Activated CD8-positive, alpha-beta memory T cell treated with anti-CD3 and anti-CD28 coated beads, Interleukin-2, amount 50 U/mL, for 1 hour (primary cell): ENCODE results near the gene VIL1.

ENCODE experiments used
- DNase-seq: peaks from one replicate; pipeline ENCODE4 v3.0.0-alpha.2; 2020; ENCODE audit errors: extremely low read depth

VIL1 gene

GRCh38 chr2:218418717-218419458 is at the start of gene VIL1:
TSS of gene VIL1 (plus strand) at chr2:218419123. CDS start at chr2:218423779, 4,656 bp downstream.
- no peak for DNase-seq

- DNase-seq = no peak
These were observed 49.6 kb upstream of the VIL1 start for GRCh38 chr2:218369330-218369729.

DNA sequence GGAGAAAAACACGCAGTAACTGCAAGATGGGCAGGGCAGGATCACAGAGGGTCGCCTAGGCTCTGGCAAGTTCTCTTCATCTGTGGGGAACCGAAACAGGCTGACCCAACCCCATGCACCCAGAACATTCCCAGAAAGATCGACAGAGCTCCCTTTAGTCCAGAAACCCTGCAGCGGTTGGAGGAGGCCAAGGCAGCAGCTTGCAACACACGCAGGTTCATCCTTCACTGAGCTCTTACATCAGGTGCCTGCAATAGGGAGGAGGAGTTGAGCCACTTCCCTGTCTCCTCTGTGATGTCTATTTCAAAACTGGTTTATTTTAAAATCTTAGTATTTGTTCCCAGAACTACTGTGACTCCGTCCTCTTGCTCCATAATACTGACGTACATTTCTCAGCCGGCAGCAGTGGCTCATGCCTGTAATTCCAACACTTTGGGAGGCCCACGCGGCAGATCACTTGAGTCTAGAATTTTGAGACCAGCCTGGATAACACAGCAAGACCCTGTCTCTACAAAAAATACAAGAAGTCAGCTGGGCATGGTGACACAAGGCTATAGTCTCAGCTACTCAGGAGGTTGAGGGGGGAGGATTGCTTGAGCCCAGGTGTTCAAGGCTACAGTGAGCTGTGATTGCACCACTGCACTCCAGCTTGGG is 48.4 kb upstream of the VIL1 start:
- no peak for DNase-seq

DNA sequence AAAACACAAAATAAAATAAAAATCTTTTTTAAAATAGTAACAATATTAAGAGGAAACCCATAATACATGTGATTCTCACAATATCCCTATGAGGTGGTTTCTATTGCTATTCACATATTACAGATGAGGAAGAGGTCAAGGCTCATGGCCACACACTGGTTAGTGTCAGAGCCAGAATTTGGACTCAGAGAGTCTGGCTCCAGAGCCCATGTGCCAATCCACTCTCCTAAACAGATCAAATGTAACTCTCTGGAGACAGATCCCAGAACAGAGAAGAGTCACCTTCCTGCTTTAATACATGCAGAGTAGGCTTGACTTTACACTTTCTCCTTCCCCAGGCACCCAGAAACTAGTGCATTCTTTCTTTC is 47.0 kb upstream of the VIL1 start:
- DNase-seq = no peak

- DNase-seq = no peak
These were observed 44.1 kb upstream of the VIL1 start for GRCh38 chr2:218374795-218375194.

DNA sequence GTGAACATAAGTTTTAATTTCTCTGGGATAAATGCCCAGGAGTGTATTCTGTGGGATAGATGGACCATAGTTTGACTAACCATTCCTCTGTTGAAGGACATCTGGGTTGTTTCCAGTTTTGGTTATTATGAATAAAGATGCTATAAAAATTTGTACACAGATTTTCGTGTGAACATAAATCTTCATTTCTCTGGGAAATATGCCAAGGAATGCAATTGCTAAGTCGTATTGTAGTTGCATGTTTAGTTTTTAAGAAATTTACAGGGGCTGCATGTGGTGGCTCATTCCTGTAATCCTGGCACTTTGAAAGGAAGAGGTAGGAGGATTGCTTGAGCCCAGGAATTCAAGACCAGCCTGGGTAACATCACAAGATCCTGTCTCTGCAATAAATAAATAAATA is 43.7 kb upstream of the VIL1 start:
- DNase-seq = no peak

DNA sequence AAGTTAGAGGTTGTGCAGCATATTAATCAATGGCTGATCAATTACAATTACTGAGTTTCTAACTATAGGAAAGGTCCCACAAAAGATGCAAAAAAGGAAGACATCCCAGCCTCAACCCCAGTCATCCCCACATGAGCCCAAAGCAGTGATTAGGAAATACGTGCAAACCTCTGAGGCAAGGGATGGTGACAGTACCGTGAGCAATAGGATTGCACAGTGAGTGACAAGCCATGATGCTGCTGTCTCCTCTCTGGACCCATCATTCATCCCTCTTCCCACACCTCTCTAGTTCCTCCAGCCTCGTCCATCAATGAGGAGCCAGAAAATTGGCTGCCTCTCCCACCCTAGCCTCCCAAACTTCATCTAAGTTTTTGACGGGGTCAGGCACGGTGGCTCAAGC is 40.9 kb upstream of the VIL1 start:
- no peak for DNase-seq

DNA sequence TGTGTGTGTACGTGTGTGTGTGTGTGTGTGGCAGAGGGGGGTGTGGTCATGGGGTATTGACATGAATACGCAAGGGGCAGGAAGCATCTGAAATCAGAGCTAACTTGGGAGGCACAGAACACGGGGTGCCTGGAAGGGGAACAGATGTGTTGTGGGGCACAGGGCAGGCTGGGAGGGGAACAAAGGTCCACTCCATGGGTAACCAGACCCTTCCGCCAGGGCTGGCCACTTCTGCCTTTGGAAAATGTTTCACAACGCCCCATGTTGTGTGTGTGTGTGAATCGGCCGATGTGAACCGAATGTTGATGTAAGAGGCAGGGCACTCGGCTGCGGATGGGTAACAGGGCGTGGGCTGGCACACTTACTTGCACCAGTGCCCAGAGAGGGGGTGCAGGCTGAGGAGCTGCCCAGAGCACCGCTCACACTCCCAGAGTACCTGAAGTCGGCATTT is 37.0 kb upstream of the VIL1 start, which contains the start of gene SLC11A1:
Gene SLC11A1 (plus strand): TSS at position 358 of the 451 bp plus-strand sequence. CDS start 96 bp downstream, outside the sequence.
- no peak for DNase-seq

DNA sequence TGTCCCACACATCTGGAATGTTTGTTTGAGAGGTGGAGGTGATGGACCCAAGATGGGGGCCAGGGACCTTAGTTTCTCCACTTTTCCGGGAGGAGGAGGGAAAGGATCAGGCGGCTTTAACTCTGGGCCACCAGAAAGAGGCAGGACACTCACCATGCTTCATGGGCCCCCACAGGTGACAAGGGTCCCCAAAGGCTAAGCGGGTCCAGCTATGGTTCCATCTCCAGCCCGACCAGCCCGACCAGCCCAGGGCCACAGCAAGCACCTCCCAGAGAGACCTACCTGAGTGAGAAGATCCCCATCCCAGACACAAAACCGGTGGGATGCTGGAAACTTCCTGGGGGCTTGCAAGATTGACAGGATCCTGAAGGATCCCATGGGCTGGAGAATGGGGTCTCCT is 36.1 kb upstream of the VIL1 start:
- no peak for DNase-seq

DNA sequence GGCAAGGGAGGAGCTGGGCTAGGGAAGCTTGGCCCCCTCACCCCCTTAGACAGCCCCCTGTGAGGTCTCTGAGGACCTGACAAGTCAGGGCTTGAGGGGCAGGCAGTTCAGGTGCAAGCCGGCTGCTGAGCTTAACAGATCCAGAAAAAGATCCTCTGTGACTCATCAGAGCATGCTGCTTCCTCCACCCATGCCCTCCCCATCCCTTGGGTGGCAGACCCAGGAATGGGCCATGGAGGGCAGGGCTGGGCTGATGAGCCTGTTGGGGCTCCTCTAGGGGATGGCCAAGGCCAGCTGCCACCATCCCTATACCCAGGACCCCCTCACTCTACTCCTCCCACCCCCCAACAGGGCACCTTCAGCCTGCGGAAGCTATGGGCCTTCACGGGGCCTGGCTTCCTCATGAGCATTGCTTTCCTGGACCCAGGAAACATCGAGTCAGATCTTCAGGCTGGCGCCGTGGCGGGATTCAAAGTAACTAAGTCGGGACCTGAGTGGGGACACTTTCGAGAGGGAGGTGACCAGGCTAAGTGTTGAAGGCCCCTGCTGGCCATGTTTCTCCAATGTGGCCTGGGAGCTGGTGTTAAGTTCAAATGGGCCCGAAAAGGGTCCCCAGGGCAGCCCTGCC is 34.9 kb upstream of the VIL1 start:
- no peak for DNase-seq

DNA sequence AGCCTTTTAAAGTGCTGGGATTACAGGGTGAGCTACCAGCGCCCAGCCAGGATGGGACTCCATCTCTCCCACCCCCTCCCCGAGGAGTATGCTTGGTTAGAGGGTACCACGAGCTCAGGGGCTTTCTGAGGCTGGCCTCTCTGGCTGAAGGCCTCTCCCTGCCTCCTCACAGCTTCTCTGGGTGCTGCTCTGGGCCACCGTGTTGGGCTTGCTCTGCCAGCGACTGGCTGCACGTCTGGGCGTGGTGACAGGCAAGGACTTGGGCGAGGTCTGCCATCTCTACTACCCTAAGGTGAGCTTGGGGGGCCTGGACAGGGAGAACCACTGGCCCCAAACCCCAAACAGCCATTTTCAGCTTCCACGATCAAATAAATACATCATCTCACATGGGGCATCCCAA is 33.9 kb upstream of the VIL1 start:
- no peak for DNase-seq

DNA sequence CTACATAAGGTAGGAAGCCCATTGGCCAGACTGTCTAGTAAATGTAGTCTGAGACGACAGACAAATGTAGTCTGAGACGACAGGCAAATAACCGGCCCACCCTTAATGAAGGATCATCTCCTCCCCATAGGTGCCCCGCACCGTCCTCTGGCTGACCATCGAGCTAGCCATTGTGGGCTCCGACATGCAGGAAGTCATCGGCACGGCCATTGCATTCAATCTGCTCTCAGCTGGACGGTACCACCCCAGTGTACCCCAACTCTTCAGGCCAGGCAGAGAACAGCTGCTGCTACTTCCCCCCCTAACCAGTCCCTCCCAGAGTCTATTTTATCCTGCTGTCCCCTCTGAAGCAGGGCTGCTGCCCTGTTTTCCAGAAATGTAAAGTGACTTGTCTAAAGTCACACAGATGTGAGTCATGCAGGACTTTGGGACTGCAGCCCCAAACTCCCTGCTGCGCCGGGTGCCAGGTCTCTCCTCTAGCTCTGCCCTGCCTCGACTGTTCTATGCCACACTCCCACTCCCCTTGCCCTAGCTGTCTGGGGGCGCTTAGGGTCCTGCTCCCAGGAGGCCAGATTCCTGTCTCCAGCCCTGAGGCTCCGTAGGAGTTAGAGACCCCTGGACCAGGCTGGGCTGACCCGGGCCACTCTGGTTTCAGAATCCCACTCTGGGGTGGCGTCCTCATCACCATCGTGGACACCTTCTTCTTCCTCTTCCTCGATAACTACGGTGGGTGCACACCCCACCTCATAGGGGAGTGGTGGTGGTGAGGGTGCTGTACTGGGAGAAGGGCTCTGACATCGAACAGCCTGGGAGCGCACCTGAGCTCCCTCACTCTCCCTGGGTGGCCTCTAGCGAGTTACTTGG is 32.2 kb upstream of the VIL1 start:
- no peak for DNase-seq

GRCh38 chr2:218387369-218388194 is 31.3 kb upstream of the VIL1 start:
- no peak for DNase-seq

DNA sequence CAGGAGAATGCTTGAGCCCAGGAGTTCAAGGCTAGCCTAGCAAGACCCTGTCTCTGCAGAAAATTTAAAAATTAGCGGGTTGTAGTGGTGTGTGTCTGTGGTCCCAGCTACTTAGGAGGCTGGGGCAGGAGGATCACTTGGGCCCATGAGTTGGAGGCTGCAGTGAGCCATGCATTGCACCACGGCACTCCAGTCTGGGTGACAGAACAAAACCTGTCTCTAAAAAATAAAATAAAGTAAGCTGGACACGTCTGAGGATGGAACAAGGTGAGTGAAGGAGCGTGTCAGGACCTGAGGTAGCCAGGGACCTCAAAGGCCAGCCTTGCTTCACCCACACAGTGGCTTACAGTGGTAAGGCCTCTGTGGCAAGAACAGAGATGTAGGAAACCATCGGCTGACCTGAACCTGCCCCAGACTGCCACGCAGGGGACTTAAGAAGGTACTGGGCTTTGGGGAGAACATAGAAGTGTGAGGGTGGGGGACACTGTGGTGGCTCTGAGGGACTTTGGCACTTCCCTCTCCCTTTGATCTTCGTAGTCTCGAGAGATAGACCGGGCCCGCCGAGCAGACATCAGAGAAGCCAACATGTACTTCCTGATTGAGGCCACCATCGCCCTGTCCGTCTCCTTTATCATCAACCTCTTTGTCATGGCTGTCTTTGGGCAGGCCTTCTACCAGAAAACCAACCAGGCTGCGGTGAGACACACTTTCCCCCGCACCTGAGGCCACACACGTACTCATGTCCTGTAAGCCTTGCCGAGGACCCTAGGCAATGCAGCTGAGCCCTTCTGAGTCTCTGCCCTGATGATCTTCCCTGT is 29.4 kb upstream of the VIL1 start:
- DNase-seq = no peak

DNA sequence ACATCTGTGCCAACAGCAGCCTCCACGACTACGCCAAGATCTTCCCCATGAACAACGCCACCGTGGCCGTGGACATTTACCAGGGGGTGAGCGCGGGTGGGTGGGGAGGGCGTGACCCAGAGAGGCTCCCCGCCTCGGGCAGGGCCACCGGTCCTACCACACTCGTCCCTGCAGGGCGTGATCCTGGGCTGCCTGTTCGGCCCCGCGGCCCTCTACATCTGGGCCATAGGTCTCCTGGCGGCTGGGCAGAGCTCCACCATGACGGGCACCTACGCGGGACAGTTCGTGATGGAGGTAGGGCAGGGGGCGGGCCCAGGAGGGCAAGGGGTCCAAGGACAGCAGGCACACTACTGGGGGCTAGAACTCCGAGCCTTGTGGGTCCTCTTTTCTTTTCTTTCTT is 27.7 kb upstream of the VIL1 start:
- DNase-seq = no peak

DNA sequence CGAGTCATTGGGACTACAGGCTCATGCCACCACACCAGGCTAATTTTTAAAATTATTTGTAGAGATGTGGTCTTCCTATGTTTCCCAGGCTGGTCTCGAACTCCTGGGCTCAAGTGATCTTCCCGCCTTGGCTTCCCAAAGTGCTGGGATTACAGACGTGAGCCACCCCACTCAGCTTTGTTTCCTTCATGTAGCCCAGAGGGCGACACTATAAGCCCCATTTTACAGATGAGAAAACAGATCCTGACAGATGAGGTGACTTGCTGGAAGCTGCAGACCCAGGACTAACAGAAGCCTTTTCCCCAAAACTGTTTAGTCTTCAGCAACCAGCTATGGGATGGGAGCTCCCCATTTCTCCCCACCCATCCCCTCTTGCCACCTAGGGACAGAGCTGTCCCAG is 26.5 kb upstream of the VIL1 start:
- no peak for DNase-seq

DNA sequence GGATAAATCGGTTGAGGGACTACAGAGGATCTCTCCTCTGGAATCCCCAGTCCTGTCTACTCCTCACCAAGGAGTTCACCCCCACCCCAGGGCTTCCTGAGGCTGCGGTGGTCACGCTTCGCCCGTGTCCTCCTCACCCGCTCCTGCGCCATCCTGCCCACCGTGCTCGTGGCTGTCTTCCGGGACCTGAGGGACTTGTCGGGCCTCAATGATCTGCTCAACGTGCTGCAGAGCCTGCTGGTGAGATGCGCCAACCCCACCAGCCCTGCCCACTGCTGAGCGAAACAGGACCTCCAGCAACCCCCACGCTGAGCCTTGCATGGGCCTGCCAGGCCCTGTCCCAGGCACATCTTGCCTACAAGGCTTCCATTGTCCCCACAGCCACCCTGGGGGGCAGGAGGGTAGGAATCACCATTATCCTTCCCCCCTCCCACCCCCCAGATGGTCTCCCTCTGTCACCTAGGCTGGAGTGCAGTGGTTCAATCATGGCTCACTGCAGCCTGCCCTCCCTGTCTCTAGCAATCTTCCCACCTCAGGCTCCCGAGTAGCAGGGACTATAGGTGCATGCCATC is 25.9 kb upstream of the VIL1 start:
- no peak for DNase-seq

- DNase-seq = no peak
These were observed 25.1 kb upstream of the VIL1 start for GRCh38 chr2:218393750-218394290.

DNA sequence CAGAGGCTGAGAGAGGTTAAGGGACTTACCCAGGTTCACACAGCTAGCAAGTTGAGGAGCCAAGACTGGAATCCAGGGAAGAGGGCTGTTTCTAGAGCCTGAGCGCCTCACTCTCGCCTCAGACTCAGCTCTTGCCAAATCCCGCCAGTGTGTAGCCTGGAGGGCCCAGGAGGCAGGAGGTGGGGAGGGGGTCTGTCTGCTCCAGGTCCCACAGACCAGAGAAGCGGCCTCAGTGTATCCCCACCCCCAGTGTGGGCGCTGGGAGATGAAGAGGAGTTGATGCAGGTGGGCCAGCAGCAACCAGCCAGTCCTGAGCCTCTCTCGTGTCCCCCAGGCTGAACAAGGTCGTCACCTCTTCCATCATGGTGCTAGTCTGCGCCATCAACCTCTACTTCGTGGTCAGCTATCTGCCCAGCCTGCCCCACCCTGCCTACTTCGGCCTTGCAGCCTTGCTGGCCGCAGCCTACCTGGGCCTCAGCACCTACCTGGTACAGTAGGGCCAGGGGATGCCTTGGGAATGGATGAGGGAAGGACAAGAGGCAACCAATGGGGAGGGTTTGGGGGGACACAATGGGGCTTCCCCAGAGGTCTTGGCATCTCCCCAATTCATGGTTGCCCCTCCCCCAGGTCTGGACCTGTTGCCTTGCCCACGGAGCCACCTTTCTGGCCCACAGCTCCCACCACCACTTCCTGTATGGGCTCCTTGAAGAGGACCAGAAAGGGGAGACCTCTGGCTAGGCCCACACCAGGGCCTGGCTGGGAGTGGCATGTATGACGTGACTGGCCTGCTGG is 24.4 kb upstream of the VIL1 start:
- no peak for DNase-seq
